Endometrial microvascular endothelial cells (primary cell): Measurements from ENCODE around the gene TMEM53. TPM values are rescaled to one million over a fixed set of nuclear protein-coding genes. Genes with fewer than 3 reads are reported as not detected.

Source experiments
- in situ Hi-C: cut with HindIII; loops from 2 replicates; pipeline ENCODE4 v1.10.0; 2017; ENCODE audit warnings: low sequenced_read_pairs, low pct_unique_long_range_greater_than_20kb; ENCODE audit errors: inconsistent ontology term
- total RNA-seq: library from RNA; depleted of rRNA; stranded (reverse); fragments of >200 nt; gene quantifications from one replicate; pipeline ENCODE4 v1.2.3, GENCODE V29; 2015; ENCODE audit errors: inconsistent ontology term

TMEM53 gene
- total RNA-seq, 1 donor from 2014 or later, result 5.2 TPM

- in situ Hi-C loops, result no loop called here
These were observed 57.8 kb downstream of the TMEM53 start for GRCh38 chr1:44616284-44616990.

- in situ Hi-C loops, result no loop called here
These were observed 60.3 kb downstream of the TMEM53 start for GRCh38 chr1:44613941-44614340.

GRCh38 chr1:44611866-44612265, 62.4 kb downstream of the TMEM53 start:
- in situ Hi-C loops, result no loop called here

GRCh38 chr1:44611419-44611818, 62.9 kb downstream of the TMEM53 start:
- in situ Hi-C loops, result no loop called here

- in situ Hi-C loops, result no loop called here
These were observed 63.6 kb downstream of the TMEM53 start for GRCh38 chr1:44610527-44611148.

- in situ Hi-C loops, result no loop called here
These were observed 64.3 kb downstream of the TMEM53 start for GRCh38 chr1:44609768-44610526.

- in situ Hi-C loops, result no loop called here
These were observed 64.9 kb downstream of the TMEM53 start for GRCh38 chr1:44609412-44609767.

GRCh38 chr1:44608141-44608540, 66.1 kb downstream of the TMEM53 start:
- in situ Hi-C loops, result no loop called here

- in situ Hi-C loops, result no loop called here
These were observed 67.5 kb downstream of the TMEM53 start for GRCh38 chr1:44606701-44607281.

- in situ Hi-C loops, result no loop called here
These were observed 68.2 kb downstream of the TMEM53 start for GRCh38 chr1:44605914-44606615.

- in situ Hi-C loops, result no loop called here
These were observed 69.9 kb downstream of the TMEM53 start for GRCh38 chr1:44604157-44604955.

- in situ Hi-C loops, result no loop called here
These were observed 70.6 kb downstream of the TMEM53 start for GRCh38 chr1:44603718-44604117.

Other genes with a start within 250 kb of the TMEM53 start
- gene ARMH1, start 233 bp upstream of the TMEM53 start, total RNA-seq, result not detected
- not detected for gene RNU5D-1, start 56.7 kb upstream of the TMEM53 start, total RNA-seq
- 37.8 TPM for gene KIF2C, start 65.4 kb upstream of the TMEM53 start, total RNA-seq
- 2,081 TPM for gene RPS8, start 101.1 kb upstream of the TMEM53 start, total RNA-seq
- not detected for gene BEST4, start 113.7 kb upstream of the TMEM53 start, total RNA-seq
- gene PLK3, start 125.9 kb upstream of the TMEM53 start, total RNA-seq, result 39.2 TPM
- gene DYNLT4, start 132.9 kb upstream of the TMEM53 start, total RNA-seq, result not detected
- 8.5 TPM for gene BTBD19, start 134.0 kb upstream of the TMEM53 start, total RNA-seq
- gene PTCH2, start 168.8 kb upstream of the TMEM53 start, total RNA-seq, result not detected